ENCODE data around the gene CCSER1.
"Not testable (repeated sequence)": the region's sequence is repeated elsewhere in the genome, so short reads cannot be mapped to it uniquely, and the experiment has no call there.

The CCSER1 gene

GRCh38 chr4:90715242-90715641, 588.0 kb downstream of the CCSER1 start:
- DNase-seq (ENCODE audit: low read depth): no peak

- no peak for DNase-seq (ENCODE audit: low read depth)
Observed at GRCh38 chr4:90718931-90719330, 591.7 kb downstream of the CCSER1 start.

- DNase-seq (ENCODE audit: low read depth): no peak
Observed at GRCh38 chr4:90727938-90728337, 600.7 kb downstream of the CCSER1 start.

- DNase-seq (ENCODE audit: low read depth): no peak
Observed at GRCh38 chr4:90730752-90731151, 603.6 kb downstream of the CCSER1 start.

GRCh38 chr4:90733211-90733610, 606.0 kb downstream of the CCSER1 start:
- DNase-seq (ENCODE audit: low read depth): no peak

- no peak for DNase-seq (ENCODE audit: low read depth)
Observed at GRCh38 chr4:90745176-90745575, 618.0 kb downstream of the CCSER1 start.

- no peak for DNase-seq (ENCODE audit: low read depth)
Observed at GRCh38 chr4:90753068-90753467, 625.9 kb downstream of the CCSER1 start.

- DNase-seq (ENCODE audit: low read depth): no peak
Observed at GRCh38 chr4:90757534-90758060, 630.4 kb downstream of the CCSER1 start.

GRCh38 chr4:90760059-90760458, 632.9 kb downstream of the CCSER1 start:
- no peak for DNase-seq (ENCODE audit: low read depth)

- no peak for DNase-seq (ENCODE audit: low read depth)
Observed at GRCh38 chr4:90766837-90767236, 639.6 kb downstream of the CCSER1 start.

GRCh38 chr4:90769251-90769650, 642.1 kb downstream of the CCSER1 start:
- DNase-seq (ENCODE audit: low read depth): no peak

GRCh38 chr4:90780193-90780592, 653.0 kb downstream of the CCSER1 start:
- no peak for DNase-seq (ENCODE audit: low read depth)

GRCh38 chr4:90786602-90787001, 659.4 kb downstream of the CCSER1 start:
- DNase-seq (ENCODE audit: low read depth): no peak

- DNase-seq (ENCODE audit: low read depth): no peak
Observed at GRCh38 chr4:90792696-90793095, 665.5 kb downstream of the CCSER1 start.

GRCh38 chr4:90798948-90799347, 671.8 kb downstream of the CCSER1 start:
- no peak for DNase-seq (ENCODE audit: low read depth)

GRCh38 chr4:90799895-90800294, 672.7 kb downstream of the CCSER1 start:
- DNase-seq (ENCODE audit: low read depth): no peak

- no peak for DNase-seq (ENCODE audit: low read depth)
Observed at GRCh38 chr4:90815569-90815968, 688.4 kb downstream of the CCSER1 start.

- DNase-seq (ENCODE audit: low read depth): no peak
Observed at GRCh38 chr4:90816754-90817153, 689.6 kb downstream of the CCSER1 start.

GRCh38 chr4:90824266-90825150, 697.3 kb downstream of the CCSER1 start:
- DNase-seq (ENCODE audit: low read depth): no peak

GRCh38 chr4:90825849-90826248, 698.7 kb downstream of the CCSER1 start:
- DNase-seq (ENCODE audit: low read depth): no peak

GRCh38 chr4:90833706-90834105, 706.5 kb downstream of the CCSER1 start:
- no peak for DNase-seq (ENCODE audit: low read depth)

- no peak for DNase-seq (ENCODE audit: low read depth)
Observed at GRCh38 chr4:90837241-90837640, 710.0 kb downstream of the CCSER1 start.

- not testable (repeated sequence) for DNase-seq (ENCODE audit: low read depth)
Observed at GRCh38 chr4:90838859-90839258, 711.7 kb downstream of the CCSER1 start.

GRCh38 chr4:90840291-90840690, 713.1 kb downstream of the CCSER1 start:
- DNase-seq (ENCODE audit: low read depth): no peak

Measured in fibroblast of gingiva (primary cell).